H1 (cell line): ENCODE results near the gene PTPRD. TPM values are rescaled to one million over a fixed set of nuclear protein-coding genes. Genes with fewer than 3 reads are reported as not detected.

ENCODE experiments used
- CTCF ChIA-PET: fragments of 300-600 bp; sonication (Branson Sonifier 250); formaldehyde crosslinking; loops from one replicate; lab custom pipeline; 2021; ENCODE audit not compliant: partially characterized antibody; lab: Charles Lee
- POLR2A ChIA-PET: fragments of 300-600 bp; sonication (Branson Sonifier 250); formaldehyde crosslinking; loops from one replicate; lab custom pipeline; 2021; ENCODE audit warnings: inconsistent platforms; ENCODE audit not compliant: partially characterized antibody; lab: Charles Lee
- DNase-seq, 2 experiments: peaks; one replicate each; pipeline versions ENCODE4 v3.0.0 to v3.0.0-alpha.2; 2010 to 2022; ENCODE audit warnings: low spot score in 2 of 2, low read depth in 1 of 2, mixed read lengths in 1 of 2
- FAIRE-seq: peaks from 2 replicates; lab custom pipeline; 2011; peaks lifted over from hg19 to GRCh38; lab: Jason Lieb, UNC
- H2AFZ ChIP-seq: 2 replicates; pipeline ENCODE4 v1.8.1; 2012; ENCODE audit warnings: low read length, inconsistent platforms
- H2AK5ac ChIP-seq: 2 replicates; pipeline ENCODE4 v1.6.1; 2013; ENCODE audit warnings: low read depth, low read length
- H2BK120ac ChIP-seq: replicated peaks from 2 replicates; pipeline ENCODE3; 2013; ENCODE audit warnings: low read depth, low read length, inconsistent platforms
- H2BK12ac ChIP-seq: 2 replicates; pipeline ENCODE4 v1.6.1; 2013; ENCODE audit warnings: low read depth, low read length
- H2BK15ac ChIP-seq: 2 replicates; pipeline ENCODE4 v1.6.1; 2013; ENCODE audit warnings: low read length
- H2BK20ac ChIP-seq: 2 replicates; pipeline ENCODE4 v1.6.1; 2013; ENCODE audit warnings: low read length
- H2BK5ac ChIP-seq: 2 replicates; pipeline ENCODE4 v1.6.1; 2013; ENCODE audit warnings: low read depth, low read length
- H3K14ac ChIP-seq: 2 replicates; pipeline ENCODE4 v1.6.1; 2013; ENCODE audit warnings: inconsistent platforms; ENCODE audit not compliant: insufficient read length
- H3K18ac ChIP-seq: 2 replicates; pipeline ENCODE4 v1.6.1; 2013; ENCODE audit warnings: low read length; ENCODE audit errors: extremely low read depth
- H3K23ac ChIP-seq: 2 replicates; pipeline ENCODE4 v1.6.1; 2013; ENCODE audit warnings: inconsistent platforms; ENCODE audit not compliant: insufficient read length
- H3K23me2 ChIP-seq: 2 replicates; pipeline ENCODE4 v1.6.1; 2013; ENCODE audit warnings: low read depth, low read length
- H3K27ac ChIP-seq: 2 replicates; pipeline ENCODE4 v1.6.1; 2011; ENCODE audit warnings: low read depth, low read length, inconsistent platforms
- H3K27me3 ChIP-seq, 4 experiments: replicated peaks in 1 of 4; 1 replicate in 1 of 4; 2 replicates in 3 of 4; pipeline versions ENCODE4 v1.6.1 to v1.8.1; 2011 to 2013; ENCODE audit warnings: low read length in 3 of 4, mild to moderate bottlenecking in 3 of 4, inconsistent platforms in 2 of 4, mixed read lengths in 2 of 4, moderate library complexity in 1 of 4; ENCODE audit not compliant: control insufficient read depth in 3 of 4, insufficient read depth in 3 of 4; ENCODE audit errors: extremely low read depth in 1 of 4
- H3K36me3 ChIP-seq, 4 experiments: 2 replicates each; pipeline versions ENCODE4 v1.6.1 to v1.8.1; 2011 to 2013; ENCODE audit warnings: mild to moderate bottlenecking in 4 of 4, low read length in 3 of 4, moderate library complexity in 2 of 4, control low read depth in 1 of 4, inconsistent platforms in 1 of 4; ENCODE audit not compliant: insufficient read depth in 4 of 4, control insufficient read depth in 2 of 4
- H3K4ac ChIP-seq: replicated peaks from 2 replicates; pipeline ENCODE3; 2013; ENCODE audit warnings: low read length, low read depth, mixed read lengths, inconsistent platforms; ENCODE audit not compliant: insufficient read length
- H3K4me1 ChIP-seq, 4 experiments: replicated peaks in 1 of 4; 1 replicate in 1 of 4; 2 replicates in 3 of 4; pipeline versions ENCODE4 v1.6.1 to v1.8.1; 2011 to 2013; ENCODE audit warnings: low read length in 3 of 4, inconsistent platforms in 2 of 4, mixed read lengths in 1 of 4; ENCODE audit not compliant: insufficient read depth in 4 of 4, control insufficient read depth in 3 of 4
- H3K4me2 ChIP-seq, 2 experiments: 2 replicates each; pipeline versions ENCODE4 v1.6.1 to v1.8.1; 2011 to 2013; ENCODE audit warnings: low read depth in 2 of 2, low read length in 2 of 2, control low read depth in 1 of 2, inconsistent platforms in 1 of 2, mild to moderate bottlenecking in 1 of 2; ENCODE audit not compliant: insufficient read depth in 1 of 2
- H3K4me3 ChIP-seq, 4 experiments: fragments of 200-600, 300-600 bp in 1 of 4; sonication (generic), shearing (Covaris generic), sonication (Bioruptor Twin) in 1 of 4; 2 replicates each; pipeline versions ENCODE4 v1.5.1 to v1.8.1; 2011 to 2016; ENCODE audit warnings: low read length in 4 of 4, low read depth in 3 of 4, control low read depth in 2 of 4, inconsistent platforms in 2 of 4, mild to moderate bottlenecking in 2 of 4, mixed read lengths in 1 of 4, moderate library complexity in 1 of 4; ENCODE audit not compliant: insufficient read depth in 2 of 4; ENCODE audit errors: extremely low read depth in 1 of 4
- H3K56ac ChIP-seq: replicated peaks from 2 replicates; pipeline ENCODE3; 2013; ENCODE audit warnings: low read depth, mild to moderate bottlenecking, mixed read lengths, low read length, inconsistent platforms; ENCODE audit not compliant: insufficient read length
- H3K79me1 ChIP-seq: 2 replicates; pipeline ENCODE4 v1.6.1; 2013; ENCODE audit warnings: low read depth, low read length, control low read depth
- H3K79me2 ChIP-seq, 2 experiments: 2 replicates each; pipeline versions ENCODE4 v1.6.1 to v1.8.1; 2012 to 2013; ENCODE audit warnings: low read length in 2 of 2, mild to moderate bottlenecking in 2 of 2, inconsistent platforms in 1 of 2; ENCODE audit not compliant: insufficient read depth in 2 of 2, control insufficient read depth in 1 of 2
- H3K9ac ChIP-seq, 4 experiments: replicated peaks in 1 of 4; 1 replicate in 1 of 4; 2 replicates in 3 of 4; pipeline versions ENCODE4 v1.6.1 to v1.8.1; 2011 to 2013; ENCODE audit warnings: low read depth in 3 of 4, low read length in 3 of 4, control low read depth in 2 of 4, mild to moderate bottlenecking in 2 of 4, moderate library complexity in 2 of 4, inconsistent platforms in 1 of 4; ENCODE audit errors: extremely low read depth in 1 of 4
- H3K9me3 ChIP-seq, 2 experiments: 2 replicates each; pipeline versions ENCODE4 v1.6.1 to v1.8.1; 2012 to 2013; ENCODE audit warnings: mild to moderate bottlenecking in 2 of 2, moderate library complexity in 2 of 2, control low read depth in 1 of 2, inconsistent platforms in 1 of 2, low read depth in 1 of 2, low read length in 1 of 2, mixed read lengths in 1 of 2; ENCODE audit not compliant: insufficient read depth in 2 of 2
- H4K20me1 ChIP-seq, 2 experiments: replicated peaks in 1 of 2; 2 replicates each; pipeline versions ENCODE3 to v1.8.1; 2011 to 2013; ENCODE audit warnings: inconsistent platforms in 2 of 2, low read length in 2 of 2, mild to moderate bottlenecking in 1 of 2; ENCODE audit not compliant: insufficient read depth in 2 of 2, control insufficient read depth in 1 of 2
- H4K5ac ChIP-seq: 2 replicates; pipeline ENCODE4 v1.6.1; 2013; ENCODE audit warnings: low read length, low read depth, mixed read lengths, inconsistent platforms; ENCODE audit not compliant: insufficient read length
- H4K8ac ChIP-seq: 2 replicates; pipeline ENCODE4 v1.8.0; 2013; ENCODE audit warnings: mild to moderate bottlenecking, moderate library complexity, low read length, inconsistent platforms; ENCODE audit not compliant: insufficient read depth; ENCODE audit errors: extremely low read depth
- H4K91ac ChIP-seq: replicated peaks from 2 replicates; pipeline ENCODE3; 2013; ENCODE audit warnings: low read length, mixed read lengths, inconsistent platforms; ENCODE audit not compliant: insufficient read length
- EGR1 ChIP-seq: IDR thresholded peaks from 2 replicates; pipeline ENCODE4 v1.6.1; 2011; ENCODE audit warnings: low read depth, low read length, borderline replicate concordance
- GABPA ChIP-seq: IDR thresholded peaks from 2 replicates; pipeline ENCODE4 v1.6.1; 2011; ENCODE audit warnings: mild to moderate bottlenecking, low read length, moderate library complexity, borderline replicate concordance; ENCODE audit not compliant: insufficient read depth
- GTF2F1 ChIP-seq: IDR thresholded peaks from 2 replicates; pipeline ENCODE4 v1.6.1; 2012; ENCODE audit warnings: low read depth, low read length, improper control_type of control experiment, borderline replicate concordance
- SP2 ChIP-seq: IDR thresholded peaks from 2 replicates; pipeline ENCODE4 v1.6.1; 2012; ENCODE audit warnings: mild to moderate bottlenecking, low read length, inconsistent platforms
- SP4 ChIP-seq: IDR thresholded peaks from 2 replicates; pipeline ENCODE4 v1.6.1; 2012; ENCODE audit warnings: low read length, inconsistent platforms
- TAF7 ChIP-seq: optimal IDR thresholded peaks from 2 replicates; pipeline ENCODE3; 2011; ENCODE audit warnings: low read depth, mild to moderate bottlenecking, inconsistent platforms, low read length, moderate library complexity, borderline replicate concordance
- YY1 ChIP-seq: IDR thresholded peaks from 2 replicates; pipeline ENCODE4 v1.6.1; 2011; ENCODE audit warnings: low read depth, mild to moderate bottlenecking, low read length
- ZNF274 ChIP-seq: IDR thresholded peaks from 2 replicates; pipeline ENCODE4 v1.7.0; 2012; ENCODE audit warnings: low read length, borderline replicate concordance; ENCODE audit errors: extremely low read depth
- WGBS, 2 experiments: shearing (Covaris generic) in 1 of 2; methylation state at CpG; one replicate each; pipeline versions ENCODE4 v1.1.6 to v1.1.7; 2013 to 2015; ENCODE audit warnings: low lambda C conversion rate in 2 of 2, mixed read lengths in 2 of 2, inconsistent platforms in 1 of 2, low coverage in 1 of 2, missing lambda C conversion rate in 1 of 2; ENCODE audit not compliant: insufficient replicate concordance in 2 of 2, insufficient coverage in 1 of 2, insufficient read length in 1 of 2; ENCODE audit errors: extremely low coverage in 1 of 2, missing lambda C conversion rate in 1 of 2; 5-methylcytosine and 5-hydroxymethylcytosine counted together
- polyA plus RNA-seq, 7 experiments: library from polyadenylated mRNA; depleted of rRNA in 3 of 7; stranded (reverse) in 5 of 7; unstranded in 2 of 7; fragments of >200 nt in 5 of 7; fragments of 200-250 nt in 2 of 7; gene quantifications; 1 replicate in 5 of 7; 2 replicates in 1 of 7; 4 replicates in 1 of 7; pipeline versions ENCODE4 v1.2.1 to v1.2.3, GENCODE V29; 2011 to 2013; ENCODE audit warnings: missing spikeins in 2 of 7, mixed read lengths in 2 of 7
- total RNA-seq: library from RNA; stranded (reverse); fragmentation: NEBNext Ultra II Directional; extraction: Animal tissue kit (Norgen Biotek cat#: 25700); gene quantifications from 2 replicates; pipeline ENCODE4 v1.2.1, GENCODE V29; 2021
- TF ChIP-seq, protein P1 (sequence below): IDR thresholded peaks from 2 replicates; pipeline ENCODE4 v1.6.1; 2011; ENCODE audit warnings: low read depth, mild to moderate bottlenecking, low read length; ENCODE audit not compliant: insufficient read depth
- TF ChIP-seq, protein P2 (sequence below): IDR thresholded peaks from 2 replicates; pipeline ENCODE4 v1.6.1; 2011; ENCODE audit warnings: low read length, improper control_type of control experiment
- TF ChIP-seq, protein P3 (sequence below): IDR thresholded peaks from 2 replicates; pipeline ENCODE4 v1.6.1; 2012; ENCODE audit warnings: low read length, inconsistent platforms

Gene PTPRD
- total and polyA plus RNA-seq, 2 of the 8 experiments (the other 6 are each of a cell fraction or from before 2014, with no cell fraction given): 17.2 to 77.0 TPM

DNA sequence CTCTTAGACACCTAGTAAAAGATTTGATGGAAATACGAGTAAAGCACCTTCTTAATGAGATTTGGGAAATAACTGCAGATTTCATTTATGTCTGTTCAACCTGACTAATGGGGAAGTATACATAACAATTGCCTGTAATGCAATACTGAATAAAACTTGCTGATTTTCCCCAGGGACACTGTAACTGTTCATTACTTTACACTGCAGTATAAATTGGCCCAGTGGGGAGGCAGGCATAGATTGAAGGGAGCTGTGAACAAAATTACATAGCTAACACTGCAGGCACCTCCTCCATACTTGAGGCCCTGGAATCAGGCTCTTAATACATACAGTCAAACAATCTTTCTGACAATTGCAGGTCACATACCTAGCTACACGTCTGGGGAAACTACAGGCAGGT lies 216.2 kb downstream of the PTPRD start:
- Histone ChIP-seq H3K23ac (no peak overlapping the region), H3K79me1 (no peaks in the 10 kb centered on the region), H3K79me2 (no peaks in the 10 kb centered on the region), H2BK12ac (no peak overlapping the region), H4K8ac (no peak overlapping the region), H2BK15ac (no peak overlapping the region), H3K4me3 (no peak overlapping the region), H3K18ac (no peak overlapping the region), H2AK5ac (no peak overlapping the region), H3K27ac (no peak overlapping the region), H2AFZ (no peak overlapping the region), H4K20me1 (no peaks in the 10 kb centered on the region), H3K4me2 (no peak overlapping the region), H3K14ac (no peak overlapping the region), H3K9ac (no peak overlapping the region), H2BK120ac (no peak overlapping the region), H2BK5ac (no peak overlapping the region), H3K4me1 (no peaks in the 10 kb centered on the region), H3K23me2 (no peaks in the 10 kb centered on the region), H4K5ac (no peak overlapping the region), H3K27me3 (no peaks in the 10 kb centered on the region), H3K9me3 (no peaks in the 10 kb centered on the region), H3K4ac (no peak overlapping the region), H3K36me3 (no peaks in the 10 kb centered on the region), H3K56ac (no peak overlapping the region), H4K91ac (no peak overlapping the region), H2BK20ac (no peak overlapping the region)
- DNase-seq: no peak
- POLR2A ChIA-PET: no interaction called here
- CTCF ChIA-PET: interaction anchor here (0.7 kb wide), 1 partner anchor 31 kb away, joined by 3 read pairs; no protein-coding TSS in a partner anchor
- FAIRE-seq: no peak
- 80% methylated on average over 2 of the region's 2 CpGs; no CpG with 5 or more reads in 1 of the 2 experiments for WGBS, 2 experiments
- TF ChIP-seq SP2 (no peak), YY1 (no peak), SP4 (no peak), GTF2F1 (no peak), EGR1 (no peak), ZNF274 (no peak), GABPA (no peak), TAF7 (no peak)
- TF ChIP-seq, protein P1, sequence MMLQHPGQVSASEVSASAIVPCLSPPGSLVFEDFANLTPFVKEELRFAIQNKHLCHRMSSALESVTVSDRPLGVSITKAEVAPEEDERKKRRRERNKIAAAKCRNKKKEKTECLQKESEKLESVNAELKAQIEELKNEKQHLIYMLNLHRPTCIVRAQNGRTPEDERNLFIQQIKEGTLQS: no peak
- TF ChIP-seq, protein P2, sequence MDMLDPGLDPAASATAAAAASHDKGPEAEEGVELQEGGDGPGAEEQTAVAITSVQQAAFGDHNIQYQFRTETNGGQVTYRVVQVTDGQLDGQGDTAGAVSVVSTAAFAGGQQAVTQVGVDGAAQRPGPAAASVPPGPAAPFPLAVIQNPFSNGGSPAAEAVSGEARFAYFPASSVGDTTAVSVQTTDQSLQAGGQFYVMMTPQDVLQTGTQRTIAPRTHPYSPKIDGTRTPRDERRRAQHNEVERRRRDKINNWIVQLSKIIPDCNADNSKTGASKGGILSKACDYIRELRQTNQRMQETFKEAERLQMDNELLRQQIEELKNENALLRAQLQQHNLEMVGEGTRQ: no peak
- TF ChIP-seq, protein P3, sequence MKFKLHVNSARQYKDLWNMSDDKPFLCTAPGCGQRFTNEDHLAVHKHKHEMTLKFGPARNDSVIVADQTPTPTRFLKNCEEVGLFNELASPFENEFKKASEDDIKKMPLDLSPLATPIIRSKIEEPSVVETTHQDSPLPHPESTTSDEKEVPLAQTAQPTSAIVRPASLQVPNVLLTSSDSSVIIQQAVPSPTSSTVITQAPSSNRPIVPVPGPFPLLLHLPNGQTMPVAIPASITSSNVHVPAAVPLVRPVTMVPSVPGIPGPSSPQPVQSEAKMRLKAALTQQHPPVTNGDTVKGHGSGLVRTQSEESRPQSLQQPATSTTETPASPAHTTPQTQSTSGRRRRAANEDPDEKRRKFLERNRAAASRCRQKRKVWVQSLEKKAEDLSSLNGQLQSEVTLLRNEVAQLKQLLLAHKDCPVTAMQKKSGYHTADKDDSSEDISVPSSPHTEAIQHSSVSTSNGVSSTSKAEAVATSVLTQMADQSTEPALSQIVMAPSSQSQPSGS: no peak
